AG20443 (cell line): ENCODE data around the gene ARHGAP6.

Source experiments
- DNase-seq: peaks from one replicate; pipeline ENCODE4 v3.0.0; 2012; ENCODE audit warnings: low spot score, mixed read lengths

ARHGAP6 gene

GRCh38 chrX:11103006-11103405 is 562.7 kb downstream of the ARHGAP6 start:
- no peak for DNase-seq

GRCh38 chrX:11100281-11101035 is 565.3 kb downstream of the ARHGAP6 start:
- DNase-seq: peak; percentile 68

DNA sequence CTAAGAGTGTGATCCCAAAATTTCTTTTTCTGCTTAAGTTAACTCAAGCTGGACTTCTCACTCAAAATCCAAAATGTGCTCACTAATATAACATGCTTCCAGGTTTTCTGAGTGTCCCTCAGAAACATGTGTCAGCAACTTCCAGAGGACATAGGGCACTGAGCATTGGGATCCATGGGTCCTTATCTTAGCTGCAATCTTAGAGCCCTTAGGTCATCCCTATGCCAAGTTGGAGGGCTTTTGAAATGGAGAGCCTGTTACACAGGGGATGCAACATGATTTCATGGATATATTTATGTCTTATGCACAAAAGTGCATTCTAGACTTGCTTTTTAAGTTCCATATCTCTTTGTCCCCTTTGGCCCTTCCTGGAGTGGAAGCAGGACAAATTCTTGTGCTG is 566.3 kb downstream of the ARHGAP6 start:
- DNase-seq: no peak

DNA sequence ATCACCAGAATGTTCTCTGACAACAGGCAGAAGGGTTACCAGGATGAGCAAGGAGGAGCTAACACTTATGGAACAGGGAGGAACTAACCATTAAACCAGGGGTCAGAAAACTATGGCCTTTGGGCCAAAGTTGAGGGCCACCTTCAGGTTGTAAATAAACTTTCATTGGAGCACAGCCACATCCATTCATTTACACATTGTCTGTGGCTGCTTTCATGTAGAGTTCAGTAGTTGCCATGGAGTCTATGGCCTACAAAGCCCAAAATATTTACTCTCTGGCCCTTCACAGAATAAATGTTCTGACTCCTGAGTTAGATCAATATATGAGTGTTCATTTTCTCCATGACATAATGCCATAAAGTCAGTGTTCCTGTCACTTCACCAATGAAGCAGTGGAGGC is 567.8 kb downstream of the ARHGAP6 start:
- no peak for DNase-seq

DNA sequence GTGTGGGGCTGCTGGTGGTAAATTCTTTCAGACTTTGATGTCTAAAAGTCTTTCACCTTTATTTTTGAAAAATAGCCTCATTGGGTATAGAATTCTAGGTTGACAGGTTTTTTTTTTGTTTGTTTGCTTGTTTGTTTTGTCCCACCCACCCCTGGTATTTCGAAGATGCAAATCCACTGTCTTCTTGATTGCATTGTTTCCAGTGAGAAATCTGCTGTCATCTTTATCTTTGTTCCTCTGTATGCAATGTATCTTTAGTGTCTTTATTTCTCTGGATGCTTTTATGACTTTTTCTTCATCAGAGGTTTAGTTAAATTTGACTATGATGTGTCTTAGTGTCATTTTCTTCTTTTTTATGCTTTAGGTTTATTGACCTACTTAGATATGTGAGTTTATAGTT is 575.9 kb downstream of the ARHGAP6 start:
- DNase-seq: no peak
